Uterus (tissue), 2 donors: ENCODE results near the gene FAR1.

ENCODE experiments used
- CTCF ChIP-seq, 4 experiments: fragments of 200-600 bp in 2 of 4; fragments of 450-650 bp in 2 of 4; sonication (generic) in 2 of 4; IDR thresholded peaks; one replicate each; pipeline ENCODE4 v1.5.1; 2016 to 2019; ENCODE audit warnings: antibody characterized with exemption in 4 of 4, mild to moderate bottlenecking in 2 of 4, moderate library complexity in 1 of 4
- POLR2A ChIP-seq, 2 donors: fragments of 450-650 bp; IDR thresholded peaks; one replicate each; pipeline ENCODE4 v1.6.1; 2016; ENCODE audit warnings: antibody characterized with exemption in 2 of 2, mild to moderate bottlenecking in 1 of 2, moderate library complexity in 1 of 2

- TF ChIP-seq CTCF (IDR thresholded peaks at IDR 0.05) (no peak), POLR2A (IDR thresholded peaks at IDR 0.05) (no peak)
Observed at GRCh38 chr11:13638422-13638821, 30.0 kb upstream of the FAR1 start.
